NCI-H524 treated with DMSO at 0.1 percent for 48 hours (cell line): Measurements from ENCODE around the gene CDK1.

Source experiments
- DNase-seq: peaks from one replicate; lab custom pipeline; 2025; lab: John Stamatoyannopoulos, UW

The CDK1 gene

DNA sequence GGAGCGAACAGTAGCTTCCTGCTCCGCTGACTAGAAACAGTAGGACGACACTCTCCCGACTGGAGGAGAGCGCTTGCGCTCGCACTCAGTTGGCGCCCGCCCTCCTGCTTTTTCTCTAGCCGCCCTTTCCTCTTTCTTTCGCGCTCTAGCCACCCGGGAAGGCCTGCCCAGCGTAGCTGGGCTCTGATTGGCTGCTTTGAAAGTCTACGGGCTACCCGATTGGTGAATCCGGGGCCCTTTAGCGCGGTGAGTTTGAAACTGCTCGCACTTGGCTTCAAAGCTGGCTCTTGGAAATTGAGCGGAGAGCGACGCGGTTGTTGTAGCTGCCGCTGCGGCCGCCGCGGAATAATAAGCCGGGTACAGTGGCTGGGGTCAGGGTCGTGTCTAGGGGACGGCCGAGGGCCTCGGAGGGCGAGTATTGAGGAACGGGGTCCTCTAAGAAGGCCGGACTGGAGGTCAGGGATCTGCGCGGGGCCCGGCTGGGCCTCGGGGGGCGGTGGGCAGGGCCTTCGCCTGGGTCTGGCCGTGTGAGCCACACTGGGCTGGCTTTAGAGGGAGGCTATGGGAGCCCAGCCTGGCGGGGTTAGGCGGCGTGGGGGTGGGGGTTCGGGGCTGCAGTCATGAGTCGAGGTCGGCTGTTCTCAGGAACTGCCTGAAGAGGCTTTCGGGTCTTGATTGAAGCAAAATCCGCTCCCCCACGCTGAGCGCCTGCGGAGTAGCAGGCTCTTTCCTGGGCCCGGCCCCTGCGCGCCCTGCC lies at the start of gene CDK1:
Gene CDK1 (plus strand): TSS at position 265 of the 757 bp plus-strand sequence. CDS start 1,688 bp downstream, outside the sequence.
- peak; percentile 74 for DNase-seq

DNA sequence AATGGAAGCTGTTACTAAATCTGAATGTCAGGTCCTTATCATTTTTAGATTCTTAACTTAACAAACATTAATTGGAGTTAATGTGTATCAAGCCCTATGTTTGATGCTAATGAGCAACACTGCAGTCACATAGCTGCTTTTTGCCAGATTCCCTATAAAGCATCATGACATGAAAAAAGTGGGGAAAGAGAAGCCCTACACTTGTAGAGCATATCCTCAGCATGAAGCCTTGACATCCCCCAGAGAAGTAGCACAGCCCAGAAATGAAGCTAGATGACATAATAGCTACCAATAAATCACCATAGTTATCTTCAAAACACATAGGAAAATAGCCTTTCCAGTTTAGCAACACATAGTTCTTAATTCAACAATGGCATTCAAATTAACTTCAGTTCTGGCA lies 49.2 kb upstream of the CDK1 start:
- no peak for DNase-seq

DNA sequence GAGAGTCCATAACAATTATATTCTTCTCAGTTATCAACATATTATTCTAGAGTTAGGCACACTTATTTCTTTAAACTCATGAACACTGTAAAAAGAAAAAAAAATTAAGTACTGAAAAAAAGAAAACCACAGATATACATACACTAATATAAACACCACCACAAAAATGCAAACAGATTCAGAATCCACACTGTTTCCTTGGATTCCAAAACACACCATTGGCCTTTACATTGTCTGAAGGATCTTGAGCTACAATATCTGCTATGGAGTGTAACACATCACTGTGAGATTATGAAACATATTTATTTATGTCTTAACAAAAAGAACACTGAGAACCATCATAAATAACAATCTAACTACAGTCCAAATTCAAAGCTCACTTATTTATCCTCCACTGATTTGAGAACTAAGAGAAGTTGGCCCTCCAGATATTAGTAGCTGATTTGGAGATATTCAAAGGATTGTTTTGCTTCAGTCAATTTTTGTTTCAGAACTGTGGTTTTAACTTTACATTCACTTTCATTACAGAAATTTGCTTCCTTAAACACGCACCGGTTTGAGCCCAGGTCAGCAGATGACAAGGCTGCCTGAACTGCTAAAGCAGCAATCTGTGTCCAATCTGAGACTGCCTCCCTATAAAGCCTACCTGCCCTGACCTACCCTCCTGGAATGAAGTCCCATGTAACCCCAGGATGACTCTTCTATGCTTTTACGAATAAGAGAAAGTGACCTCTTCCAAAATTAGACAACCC lies 47.0 kb upstream of the CDK1 start:
- DNase-seq: no peak

DNA sequence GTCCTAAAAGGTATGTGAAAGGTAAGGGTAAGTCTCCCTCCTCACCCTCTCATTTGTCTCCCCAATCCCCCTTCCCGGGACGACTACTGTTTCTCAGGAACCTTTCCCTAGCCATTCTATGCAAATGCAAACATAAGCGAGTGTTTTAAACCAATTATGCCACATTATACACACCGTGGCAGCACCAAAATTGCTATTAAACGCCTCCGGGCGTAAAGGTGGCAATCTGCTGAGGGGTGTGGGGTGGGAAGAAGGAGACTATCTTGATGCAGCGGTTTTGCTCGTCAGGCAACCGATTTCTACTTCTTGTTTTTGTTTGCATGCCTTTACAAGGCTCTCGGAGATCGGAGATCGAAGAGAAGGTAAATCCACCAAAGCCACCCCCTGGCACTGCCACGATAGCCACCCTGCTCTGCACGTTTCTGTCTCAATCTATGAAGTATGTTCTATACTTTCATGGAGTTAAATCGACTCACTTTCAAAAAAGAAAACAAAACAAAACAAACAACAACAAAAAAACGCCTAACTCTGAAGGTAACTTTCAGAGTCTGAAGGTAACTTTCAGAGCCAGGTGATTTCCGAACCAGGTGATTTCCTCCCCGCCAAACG lies 46.0 kb upstream of the CDK1 start:
- DNase-seq: no peak

DNA sequence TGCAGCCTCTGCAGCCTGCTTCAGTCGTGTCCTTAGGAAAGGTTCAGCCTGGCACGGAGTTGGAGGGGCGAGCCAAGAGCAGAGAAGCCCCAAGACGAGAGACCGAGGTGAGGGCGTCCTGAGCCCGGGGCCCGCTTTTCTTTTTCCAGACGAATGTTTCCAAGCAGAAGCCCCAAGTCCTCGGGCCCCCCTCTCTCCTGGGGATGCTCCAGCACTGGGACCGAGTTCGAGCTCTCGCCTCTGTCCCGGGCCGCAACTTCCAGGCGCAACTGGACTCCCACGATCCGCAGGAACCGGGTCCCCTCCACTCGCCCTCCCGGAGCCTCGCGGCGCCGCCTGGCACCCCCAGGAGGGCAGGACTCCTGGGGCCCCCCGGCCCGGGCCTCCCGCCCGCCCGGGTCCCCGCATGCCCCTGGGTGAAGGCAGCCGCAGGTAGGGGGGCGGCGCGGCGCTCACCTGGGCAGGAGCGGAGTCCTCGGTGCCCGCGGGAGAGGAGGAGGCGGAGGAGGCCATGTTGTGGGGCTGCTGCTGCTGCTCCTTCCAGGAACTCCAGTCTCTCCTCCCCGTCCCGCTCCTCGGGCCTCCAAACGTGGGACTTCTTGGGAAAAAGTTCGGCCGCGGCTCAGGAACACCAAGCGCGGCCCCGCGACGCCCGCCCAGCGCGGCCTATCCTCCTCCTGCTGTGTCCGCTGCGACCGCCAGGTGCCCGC lies 45.3 kb upstream of the CDK1 start:
- DNase-seq: no peak

DNA sequence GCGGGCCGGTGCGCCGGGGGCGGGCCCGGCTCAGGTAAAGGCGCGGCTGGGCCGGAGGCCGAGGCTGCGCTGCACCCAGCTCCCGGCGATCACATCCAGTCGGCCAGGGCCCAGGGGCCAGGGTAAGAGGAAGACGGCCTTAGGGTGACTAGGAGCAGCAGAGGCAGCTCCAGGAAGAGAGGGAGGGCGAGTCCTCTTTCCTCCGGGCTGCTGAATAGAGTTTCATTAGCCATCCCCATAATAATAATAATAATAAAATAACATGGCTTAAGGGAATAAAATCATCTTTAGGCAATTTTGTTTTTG lies 44.8 kb upstream of the CDK1 start:
- DNase-seq: no peak

DNA sequence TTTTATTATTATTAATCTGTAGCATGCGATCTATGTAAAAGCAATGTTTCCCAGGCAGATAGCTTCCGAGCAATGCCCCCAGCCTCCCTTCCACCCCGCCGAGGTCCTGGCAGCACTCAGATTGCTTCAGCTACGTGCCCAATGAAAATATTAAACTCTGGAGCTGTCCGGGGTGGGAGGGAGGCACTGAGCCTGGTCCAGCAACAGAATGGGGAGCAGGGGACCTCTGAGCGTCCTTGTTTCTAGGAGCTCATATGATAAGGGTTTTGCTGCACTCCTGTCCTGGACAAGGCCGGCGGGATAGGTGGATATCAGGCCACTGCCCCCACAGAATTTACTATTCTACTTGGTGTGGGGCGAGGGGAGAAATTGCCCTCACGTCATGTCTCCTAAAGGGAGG lies 44.5 kb upstream of the CDK1 start:
- no peak for DNase-seq

DNA sequence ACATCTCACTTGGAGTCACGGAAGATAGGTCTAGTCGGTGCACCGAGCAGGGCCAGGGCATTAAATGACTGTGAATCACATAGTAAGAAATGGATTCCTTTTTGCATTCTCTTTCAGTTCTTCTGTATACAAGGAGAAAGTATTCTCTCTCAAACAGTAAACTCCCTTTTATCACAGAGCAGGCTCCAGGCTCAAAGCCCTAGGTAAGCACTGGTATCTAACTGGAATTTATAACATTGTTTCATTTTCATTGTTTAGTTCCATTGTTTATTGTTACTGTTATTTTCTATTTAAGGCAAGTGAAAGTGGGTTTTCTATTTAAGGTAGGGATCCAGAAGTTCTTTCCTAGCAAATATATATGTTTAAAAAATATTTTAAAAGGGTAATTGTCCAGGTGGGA lies 44.1 kb upstream of the CDK1 start:
- no peak for DNase-seq

DNA sequence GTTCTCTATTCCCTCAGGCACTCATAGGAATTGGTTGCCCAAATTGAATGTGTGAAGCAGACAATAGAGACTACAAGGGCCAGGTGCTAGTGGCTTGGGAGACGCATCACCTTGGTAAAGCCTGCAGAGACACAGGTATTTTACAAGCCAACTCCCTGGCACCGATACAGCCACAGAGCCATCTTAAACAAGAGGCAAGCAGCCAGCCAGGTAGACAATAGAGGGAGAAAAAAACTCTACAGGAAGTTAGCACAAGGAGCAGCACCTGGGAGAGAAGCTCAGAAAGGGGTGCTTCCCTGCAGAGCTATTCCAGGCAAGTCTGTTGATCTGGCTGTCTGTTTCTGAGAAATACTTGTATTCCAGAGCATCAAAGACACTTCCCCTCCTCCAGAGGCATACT lies 43.0 kb upstream of the CDK1 start:
- DNase-seq: no peak

DNA sequence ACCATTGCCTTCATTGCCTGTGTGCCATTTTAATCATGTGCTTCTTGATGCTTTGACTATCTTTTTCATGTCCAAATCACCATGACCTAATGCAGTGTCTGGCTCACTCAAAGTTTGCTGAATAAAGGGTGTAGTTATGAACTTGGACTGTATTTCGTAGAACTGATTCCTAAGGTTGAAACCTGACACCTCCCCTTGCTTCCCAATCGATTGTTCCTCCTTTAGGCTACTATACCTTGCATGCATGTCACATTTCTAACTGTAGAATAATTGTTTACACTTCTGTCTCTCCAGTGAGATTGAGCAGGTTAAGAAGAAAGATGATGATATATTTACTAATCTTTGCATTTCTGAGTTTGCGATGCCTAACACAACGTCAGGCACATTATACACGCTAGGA lies 41.0 kb upstream of the CDK1 start:
- no peak for DNase-seq

DNA sequence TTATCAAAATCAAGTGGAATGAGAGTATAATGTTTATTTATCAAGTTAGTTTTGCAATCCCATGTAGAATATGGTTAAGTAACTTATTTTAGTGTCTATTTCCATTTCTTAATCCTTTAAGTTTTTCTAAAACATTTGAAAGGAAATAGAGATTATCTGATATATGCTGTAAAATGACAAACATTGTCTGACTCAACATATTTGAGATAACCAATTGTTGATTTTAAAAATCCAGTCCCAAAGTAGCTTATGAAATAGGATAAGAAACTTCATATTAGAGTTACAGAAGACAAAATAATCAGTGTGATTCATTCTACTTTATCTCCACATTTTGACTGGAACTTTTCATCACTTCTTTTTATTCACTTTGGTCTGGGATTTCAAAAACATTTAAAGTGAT lies 38.7 kb upstream of the CDK1 start:
- DNase-seq: no peak

DNA sequence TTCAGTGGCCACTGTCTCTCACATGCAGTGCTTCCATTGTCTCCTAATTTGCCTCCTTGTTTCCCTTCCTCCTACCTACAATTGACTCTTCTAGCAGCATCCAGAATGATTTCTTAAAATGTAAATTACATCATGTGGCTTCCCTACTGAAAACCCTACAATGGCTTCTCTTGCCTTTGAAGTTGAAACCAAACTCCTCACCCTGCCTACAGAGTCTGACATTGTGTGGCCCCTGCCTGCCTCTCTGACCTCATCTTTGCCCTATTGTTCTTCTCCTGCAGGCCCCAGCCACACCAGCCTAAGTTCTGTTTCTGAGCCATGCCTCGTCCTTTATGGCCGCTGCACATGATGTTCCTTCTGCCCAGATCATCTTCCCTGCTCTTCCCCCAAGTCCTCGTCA lies 35.8 kb upstream of the CDK1 start:
- DNase-seq: no peak

DNA sequence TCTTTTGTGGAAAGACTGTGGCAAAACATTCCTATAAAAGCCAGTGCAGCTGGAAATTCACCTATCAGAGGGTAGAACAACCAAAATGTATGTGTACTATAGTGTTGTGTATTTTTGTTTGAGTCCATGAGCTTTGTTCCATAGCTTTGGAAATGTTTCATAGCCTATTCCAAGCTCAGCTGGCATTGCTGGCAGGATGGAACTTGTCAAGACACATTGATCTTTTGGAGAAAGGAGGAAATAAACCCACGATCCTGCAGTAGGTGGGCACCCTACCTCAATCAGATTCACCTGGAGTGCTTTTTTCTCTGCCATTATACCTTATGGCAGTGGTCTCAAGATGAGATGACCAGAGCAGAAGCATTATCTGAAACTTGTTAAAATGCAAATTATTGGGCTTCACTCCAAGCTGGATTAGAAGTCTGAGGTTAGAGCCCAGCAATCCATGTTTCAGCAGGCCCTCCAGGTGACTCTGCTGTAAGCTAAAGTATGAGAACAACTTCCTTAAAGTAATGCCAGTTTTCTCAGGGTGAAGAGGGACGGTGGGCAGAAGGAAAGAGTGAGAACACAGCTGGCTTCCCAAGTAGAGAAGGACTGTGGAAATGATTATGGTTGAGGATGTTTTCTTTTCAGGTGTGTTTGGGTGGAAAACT lies 30.3 kb upstream of the CDK1 start:
- no peak for DNase-seq

DNA sequence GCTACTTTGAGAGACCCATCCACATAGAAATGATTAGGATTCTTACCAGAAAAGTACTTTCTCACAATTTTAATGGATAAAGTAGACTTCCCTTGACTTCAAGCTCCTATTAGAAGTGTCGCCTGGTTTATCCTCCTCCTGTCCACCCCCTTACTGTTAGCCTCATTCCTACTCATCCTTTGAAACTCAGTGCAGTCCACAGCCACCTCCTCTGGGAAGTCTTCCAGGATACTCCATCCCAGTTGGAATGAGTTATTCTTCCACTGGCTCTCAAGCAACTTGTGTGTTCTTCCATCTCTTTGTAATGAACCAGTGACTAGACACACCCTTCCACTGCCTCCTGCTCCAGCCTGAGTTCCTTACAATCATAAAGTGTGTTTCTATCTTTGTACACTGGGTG lies 25.1 kb upstream of the CDK1 start:
- DNase-seq: no peak

DNA sequence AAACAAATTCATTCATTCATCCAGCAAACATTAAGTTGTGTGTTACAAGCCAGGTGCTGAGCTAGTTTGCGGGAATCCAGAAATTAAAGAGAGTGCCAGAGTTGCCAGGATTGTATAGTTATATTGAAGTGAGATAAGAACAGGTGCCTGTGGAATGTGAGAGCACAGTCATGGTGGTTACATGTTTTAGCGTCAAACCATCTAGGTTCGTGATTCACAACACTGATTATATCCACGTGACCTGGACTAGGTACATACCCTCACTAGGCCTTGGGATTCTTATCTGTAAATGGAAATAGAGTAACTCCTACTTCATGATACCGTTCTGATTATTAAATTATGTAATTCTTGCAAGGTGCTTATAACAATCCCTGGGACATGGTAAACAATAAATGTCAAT lies 24.5 kb upstream of the CDK1 start:
- no peak for DNase-seq

DNA sequence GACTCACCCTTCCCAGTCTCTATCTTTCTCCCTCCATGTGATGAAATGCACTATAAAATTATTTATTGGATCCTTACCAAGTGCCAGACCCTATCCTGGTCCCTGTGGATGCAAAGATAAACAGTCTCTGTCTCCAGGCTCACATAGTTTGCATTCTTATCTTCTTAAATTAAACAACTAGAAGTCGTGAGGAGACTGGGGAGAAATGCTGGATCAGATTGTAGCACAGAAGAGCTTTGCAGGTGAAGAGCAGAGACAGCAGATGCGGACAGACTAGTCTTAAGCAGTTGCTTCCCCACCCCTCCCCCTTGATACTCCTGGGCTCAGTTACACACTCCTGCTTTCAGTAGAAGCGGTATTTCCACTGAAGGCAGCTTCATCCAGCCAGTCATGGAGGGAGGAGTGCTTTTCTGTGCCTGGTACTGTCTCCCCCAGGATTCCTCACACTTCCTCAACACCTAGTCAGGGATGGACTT lies 20.8 kb upstream of the CDK1 start:
- no peak for DNase-seq

DNA sequence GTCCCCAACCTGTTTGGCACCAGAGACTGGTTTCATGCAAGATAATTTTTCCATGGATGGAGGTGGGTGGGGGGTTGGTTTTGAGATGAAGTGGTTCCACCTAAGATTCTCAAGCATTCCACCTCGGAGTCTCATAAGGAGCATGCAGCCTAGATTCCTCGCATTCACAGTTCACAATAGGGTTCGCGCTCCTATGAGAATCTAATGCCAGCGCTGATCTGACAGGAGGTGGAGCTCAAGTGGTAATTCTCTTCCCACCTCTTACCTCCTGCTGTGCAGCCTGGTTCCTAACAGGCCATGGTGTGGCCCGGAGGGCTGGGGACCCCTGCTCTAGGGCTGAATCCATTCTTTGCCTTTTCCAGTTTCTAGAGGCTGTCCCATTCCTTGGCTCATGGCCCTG lies 19.1 kb upstream of the CDK1 start:
- no peak for DNase-seq

DNA sequence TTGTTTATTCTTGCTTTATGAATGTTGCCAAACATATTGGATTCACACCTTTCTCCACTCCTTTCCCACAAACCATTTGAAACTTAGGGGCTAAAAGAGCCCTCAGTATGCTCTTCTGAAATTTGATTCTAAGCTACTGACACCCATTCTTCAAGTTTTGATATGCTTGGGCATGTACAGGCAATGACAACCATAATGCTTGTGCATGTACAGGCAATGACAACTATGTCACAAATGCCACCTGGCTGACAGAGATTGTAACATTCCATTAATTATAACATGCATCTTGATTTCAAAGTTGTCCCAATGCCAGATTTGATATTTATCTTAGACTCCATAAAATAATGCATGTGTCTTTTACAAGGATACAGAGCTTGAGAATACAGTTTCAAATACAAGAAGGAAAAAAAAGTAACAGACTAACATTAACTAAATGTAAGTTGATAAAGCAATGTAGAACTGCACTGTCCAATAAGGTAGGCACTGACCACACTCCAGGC lies 17.5 kb upstream of the CDK1 start:
- DNase-seq: no peak

DNA sequence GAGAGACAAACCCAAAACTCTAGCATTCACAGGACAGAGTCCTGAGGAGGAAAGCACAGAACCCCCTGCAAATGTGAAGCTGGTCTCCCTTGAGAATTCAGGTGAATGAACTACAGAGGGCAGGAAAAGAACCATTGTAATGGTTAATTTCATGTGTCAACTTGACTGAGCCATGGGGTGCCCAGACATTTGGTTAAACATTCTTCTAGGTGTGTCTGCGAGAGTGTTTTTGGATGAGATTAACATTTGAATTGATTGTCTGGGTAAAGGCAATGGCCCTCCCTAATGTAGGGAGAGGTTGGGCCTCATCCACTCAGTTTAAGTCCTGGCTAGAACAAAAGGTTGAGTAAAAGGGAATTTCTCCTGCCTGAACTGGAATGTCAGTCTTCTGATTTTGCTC lies 15.7 kb upstream of the CDK1 start:
- DNase-seq: no peak

DNA sequence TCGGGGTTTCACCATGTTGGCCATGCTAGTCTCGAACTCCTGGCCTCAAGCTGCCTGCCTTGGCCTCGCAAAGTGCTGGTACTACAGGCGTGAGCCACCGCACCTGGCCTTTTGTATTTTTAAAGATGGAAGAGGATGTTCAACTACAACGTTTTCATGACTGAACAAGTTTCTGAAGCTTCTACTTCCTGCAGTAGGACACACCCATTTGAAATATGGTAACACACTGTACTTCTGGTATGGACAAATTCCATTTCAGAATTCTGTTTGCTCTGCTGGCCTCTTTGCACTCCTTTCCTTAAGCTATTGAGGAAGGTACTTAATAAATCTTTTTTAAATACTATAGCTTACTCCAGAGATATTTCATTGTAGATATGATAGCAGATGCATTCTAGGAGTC lies 10.9 kb upstream of the CDK1 start:
- DNase-seq: no peak

DNA sequence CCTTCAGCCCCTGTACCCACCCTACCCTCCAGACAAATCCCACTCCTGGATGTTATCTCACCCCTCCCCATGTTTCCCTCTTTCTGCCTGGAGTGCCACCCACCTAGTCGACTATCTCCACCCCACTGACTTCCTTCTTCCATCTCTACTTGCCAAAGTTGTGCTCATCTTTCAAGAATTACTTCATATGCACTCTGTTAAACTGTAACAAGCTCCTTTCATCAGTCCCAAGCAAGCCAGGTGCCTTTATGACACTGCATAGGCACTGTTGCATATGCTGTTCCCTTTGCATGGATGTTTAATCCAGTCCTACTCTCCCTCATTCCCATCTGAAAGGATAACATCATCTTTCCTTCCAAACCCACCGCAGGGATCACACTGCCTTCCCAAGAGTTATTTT lies 8.9 kb upstream of the CDK1 start:
- DNase-seq: no peak

DNA sequence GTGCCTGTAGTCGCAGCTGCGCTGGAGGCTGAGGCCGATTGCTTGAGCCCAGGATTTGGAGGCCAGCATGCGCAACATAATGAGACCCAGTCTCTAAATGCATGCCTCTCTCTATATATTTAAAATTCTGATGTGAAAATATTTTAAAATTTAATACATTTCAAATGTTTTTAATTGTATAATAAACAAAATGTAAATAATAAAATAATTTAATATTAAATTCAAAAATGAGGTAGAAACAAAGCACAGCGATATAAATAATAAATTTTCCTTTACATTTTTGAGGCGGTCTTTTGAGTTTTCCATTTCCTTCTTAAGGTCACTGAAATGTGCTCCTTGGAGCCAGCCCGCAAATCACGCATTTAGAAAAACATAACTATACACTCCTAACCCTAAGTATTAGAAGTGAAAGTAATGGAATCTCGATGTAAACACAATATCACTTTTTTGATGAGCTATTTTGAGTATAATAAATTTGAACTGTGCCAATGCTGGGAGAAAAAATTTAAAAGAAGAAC lies 523 bp upstream of the CDK1 start:
- no peak for DNase-seq
